ENCODE measurements around the gene UBE2E1. TPM values are rescaled to one million over a fixed set of nuclear protein-coding genes. Genes with fewer than 3 reads are reported as not detected.

UBE2E1 gene
- total RNA-seq = 52.5 and 153 TPM in 2 replicates

GRCh38 chr3:23805633-23806533 is at the start of gene UBE2E1:
TSS of gene UBE2E1 (plus strand) at chr3:23805955. CDS start at chr3:23807270, 1,315 bp downstream.

GRCh38 chr3:23916886-23917678 is 111.3 kb downstream of the UBE2E1 start, which contains the start of the genes NKIRAS1 and RPL15:
TSS of gene NKIRAS1 (minus strand) at chr3:23916990. CDS start at chr3:23910904, 6,086 bp downstream.
TSS of gene RPL15 (plus strand) at chr3:23917132. CDS start at chr3:23917860, 728 bp downstream.

Other genes starting within 250 kb of the UBE2E1 start
- gene NKIRAS1, start 111.0 kb downstream of the UBE2E1 start, total RNA-seq = 16.9 and 21.7 TPM in 2 replicates
- 3,366 and 3,997 TPM in 2 replicates for gene RPL15, start 111.2 kb downstream of the UBE2E1 start, total RNA-seq
- gene NR1D2, start 139.3 kb downstream of the UBE2E1 start, total RNA-seq = 35.1 and 36.9 TPM in 2 replicates